Measurements from ENCODE around the gene ITFG2. TPM values are rescaled to one million over a fixed set of nuclear protein-coding genes. Genes with fewer than 3 reads are reported as not detected.
"Not testable (repeated sequence)": the region's sequence is repeated elsewhere in the genome, so short reads cannot be mapped to it uniquely, and the experiment has no call there.

ITFG2 gene
- total RNA-seq, 1 donor from 2014 or later = 41.8 TPM

DNA sequence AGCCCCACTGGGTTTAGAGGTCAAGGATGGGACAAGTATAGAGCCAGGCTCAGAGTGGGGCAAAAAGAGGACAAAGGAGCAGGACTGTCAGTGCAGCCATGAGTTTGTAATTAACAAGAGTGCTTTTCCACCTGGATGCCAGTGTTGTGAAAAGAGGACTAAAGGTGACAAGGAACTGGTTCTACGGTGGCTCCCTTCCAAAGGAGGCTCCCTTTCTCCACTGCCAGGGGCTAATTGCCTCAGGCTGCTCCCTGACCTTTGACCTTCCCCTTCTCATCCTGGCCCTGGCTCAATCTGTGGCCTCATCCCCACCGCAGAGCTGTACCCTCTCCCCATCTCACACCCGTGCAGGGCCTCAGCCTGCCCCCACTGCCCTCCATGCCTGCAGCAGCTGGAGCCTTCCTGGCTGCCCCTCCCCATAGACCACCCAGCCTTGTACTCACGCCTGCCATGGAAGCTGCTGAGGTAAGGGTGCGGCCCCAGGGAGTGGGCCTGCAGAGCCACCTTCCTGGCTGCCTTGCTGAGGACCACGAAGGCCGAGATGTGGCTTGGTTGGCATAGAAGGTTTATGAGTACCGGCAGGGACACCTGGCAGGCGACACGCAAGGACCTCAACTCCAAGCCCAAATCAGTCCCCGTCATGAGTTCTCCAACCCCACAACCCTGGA lies 42.5 kb upstream of the ITFG2 start:
- peaks cover 5% of the 10 kb centered on the region for H3K36me3 Mint-ChIP-seq
- H3K4me1 Mint-ChIP-seq (ENCODE audit: unreplicated experiment) = no peaks in the 10 kb centered on the region
- no peaks in the 10 kb centered on the region for H3K9me3 Mint-ChIP-seq
- no peak overlapping the region for H3K4me3 Mint-ChIP-seq
- no peak for TF ChIP-seq CTCF (conservative IDR thresholded peaks at IDR 0.05)
- H3K27me3 Mint-ChIP-seq = peaks cover 46% of the 10 kb centered on the region
- DNase-seq (ENCODE audit: extremely low spot score, unreplicated experiment) = no peak
- no peak overlapping the region for H3K27ac Mint-ChIP-seq

DNA sequence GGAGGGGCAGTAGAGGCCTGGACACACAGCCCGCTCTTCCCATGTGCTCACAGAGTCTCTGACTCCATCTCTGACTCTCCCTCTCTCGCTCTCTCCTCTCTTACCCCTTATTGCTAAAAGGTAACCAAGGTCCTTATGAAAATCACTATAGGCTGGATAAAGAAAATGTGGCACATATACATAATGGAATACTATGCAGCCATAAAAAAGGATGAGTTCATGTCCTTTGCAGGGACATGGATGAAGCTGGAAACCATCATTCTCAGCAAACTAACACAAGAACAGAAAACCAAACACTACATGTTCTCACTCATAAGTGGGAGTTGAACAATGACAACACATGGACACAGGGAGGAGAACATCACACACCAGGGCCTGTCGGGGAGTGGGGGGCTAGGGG lies 41.9 kb upstream of the ITFG2 start:
- not testable (repeated sequence) for DNase-seq (ENCODE audit: extremely low spot score, unreplicated experiment); H3K4me3 Mint-ChIP-seq; H3K9me3 Mint-ChIP-seq; H3K36me3 Mint-ChIP-seq; H3K27ac Mint-ChIP-seq; H3K4me1 Mint-ChIP-seq (ENCODE audit: unreplicated experiment)
- peaks cover 47% of the 10 kb centered on the region for H3K27me3 Mint-ChIP-seq

GRCh38 chr12:2772370-2772769 lies 40.1 kb upstream of the ITFG2 start:
- DNase-seq (ENCODE audit: extremely low spot score, unreplicated experiment) = no peak

GRCh38 chr12:2773199-2773875 lies 39.1 kb upstream of the ITFG2 start:
- Mint-ChIP-seq H3K4me3 (no peak overlapping the region), H3K9me3 (no peaks in the 10 kb centered on the region)

More at GRCh38 chr12:2772370-2772769, 40.1 kb upstream of the ITFG2 start:
- no peaks in the 10 kb centered on the region for H3K4me1 Mint-ChIP-seq (ENCODE audit: unreplicated experiment)
- peaks cover 5% of the 10 kb centered on the region for H3K36me3 Mint-ChIP-seq
- no peak overlapping the region for H3K27ac Mint-ChIP-seq
- H3K9me3 Mint-ChIP-seq = no peaks in the 10 kb centered on the region
- no peak for TF ChIP-seq CTCF (conservative IDR thresholded peaks at IDR 0.05)
- no peak overlapping the region for H3K4me3 Mint-ChIP-seq
- H3K27me3 Mint-ChIP-seq = peaks cover 55% of the 10 kb centered on the region

GRCh38 chr12:2775431-2775830 lies 37.0 kb upstream of the ITFG2 start:
- Mint-ChIP-seq H3K27ac (no peak overlapping the region), H3K36me3 (peaks cover 3% of the 10 kb centered on the region)
- TF ChIP-seq CTCF (conservative IDR thresholded peaks at IDR 0.05) = no peak

More at GRCh38 chr12:2773199-2773875, 39.1 kb upstream of the ITFG2 start:
- no peak for DNase-seq (ENCODE audit: extremely low spot score, unreplicated experiment)
- TF ChIP-seq CTCF (conservative IDR thresholded peaks at IDR 0.05) = no peak
- Mint-ChIP-seq H3K4me1 (ENCODE audit: unreplicated experiment) (no peaks in the 10 kb centered on the region), H3K27ac (no peak overlapping the region), H3K36me3 (peaks cover 5% of the 10 kb centered on the region), H3K27me3 (peaks cover 53% of the 10 kb centered on the region)

DNA sequence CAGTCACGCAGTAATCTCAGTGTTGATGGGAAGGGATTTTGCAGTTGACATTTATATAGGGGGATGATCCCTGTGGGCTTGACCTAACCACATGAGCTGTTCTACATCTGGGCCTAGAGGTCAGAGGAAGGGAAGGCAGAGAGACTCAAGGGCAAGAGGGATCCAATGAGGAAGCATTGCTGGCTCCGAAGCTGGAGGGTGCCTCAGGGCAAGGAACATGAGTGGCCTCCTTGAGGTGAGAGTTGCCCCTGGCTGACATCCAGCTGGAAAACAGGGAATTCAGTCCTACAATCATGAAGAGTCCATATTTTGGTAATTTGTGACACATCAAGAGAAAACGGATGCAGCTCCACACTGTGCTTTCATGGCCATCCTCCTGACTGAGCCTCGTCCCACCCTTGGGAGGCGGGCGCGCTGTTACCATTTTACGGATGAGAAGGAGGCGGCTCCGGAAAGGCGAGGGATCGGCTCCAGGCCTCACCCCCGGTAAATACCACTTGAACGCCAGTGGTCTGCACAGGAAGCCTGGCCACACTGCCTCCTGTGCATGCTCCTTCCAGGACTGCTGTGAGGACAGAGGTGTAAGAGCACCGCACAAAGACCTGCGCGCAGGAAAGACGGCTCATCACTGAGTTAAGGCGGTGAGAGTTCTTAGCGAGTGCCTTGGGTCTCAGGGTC lies 36.2 kb upstream of the ITFG2 start:
- peaks cover 60% of the 10 kb centered on the region for H3K27me3 Mint-ChIP-seq
- no peak overlapping the region for H3K27ac Mint-ChIP-seq
- H3K9me3 Mint-ChIP-seq = no peaks in the 10 kb centered on the region
- no peaks in the 10 kb centered on the region for H3K36me3 Mint-ChIP-seq
- TF ChIP-seq CTCF (conservative IDR thresholded peaks at IDR 0.05) = no peak
- no peak for DNase-seq (ENCODE audit: extremely low spot score, unreplicated experiment)
- no peaks in the 10 kb centered on the region for H3K4me1 Mint-ChIP-seq (ENCODE audit: unreplicated experiment)
- H3K4me3 Mint-ChIP-seq = no peak overlapping the region

More at GRCh38 chr12:2775431-2775830, 37.0 kb upstream of the ITFG2 start:
- H3K9me3 Mint-ChIP-seq = no peaks in the 10 kb centered on the region
- H3K27me3 Mint-ChIP-seq = peaks cover 60% of the 10 kb centered on the region
- no peak overlapping the region for H3K4me3 Mint-ChIP-seq
- no peak for DNase-seq (ENCODE audit: extremely low spot score, unreplicated experiment)
- H3K4me1 Mint-ChIP-seq (ENCODE audit: unreplicated experiment) = no peaks in the 10 kb centered on the region

All from type B pancreatic cell (in vitro differentiated cells).